ENCODE data around the gene PRDM7.

The PRDM7 gene

GRCh38 chr16:90040152-90041023, 36.7 kb downstream of the PRDM7 start:
- Histone ChIP-seq H3K27ac (ENCODE audit: insufficient read depth, low read length, poor library complexity, severe bottlenecking) (no peak overlapping the region), H3K27me3 (replicated peaks; ENCODE audit: control insufficient read depth, insufficient read depth, low read length, poor library complexity, severe bottlenecking) (no peaks in the 10 kb centered on the region), H3K4me3 (ENCODE audit: insufficient read depth, low read depth, low read length, poor library complexity, severe bottlenecking) (no peak overlapping the region), H3K4me1 (ENCODE audit: control insufficient read depth, insufficient read depth, low read length, poor library complexity, severe bottlenecking) (no peaks in the 10 kb centered on the region), H3K36me3 (ENCODE audit: control insufficient read depth, insufficient read depth, low read length) (peaks cover 20% of the 10 kb centered on the region), H3K9me3 (ENCODE audit: control insufficient read depth, low read length) (no peaks in the 10 kb centered on the region)
- no peak for DNase-seq

GRCh38 chr16:90037276-90037675, 39.9 kb downstream of the PRDM7 start:
- H3K36me3 ChIP-seq (ENCODE audit: control insufficient read depth, insufficient read depth, low read length), result peaks cover 20% of the 10 kb centered on the region
- H3K27ac ChIP-seq (ENCODE audit: insufficient read depth, low read length, poor library complexity, severe bottlenecking), result no peak overlapping the region
- H3K4me3 ChIP-seq (ENCODE audit: insufficient read depth, low read depth, low read length, poor library complexity, severe bottlenecking), result no peak overlapping the region
- no peak for DNase-seq
- no peaks in the 10 kb centered on the region for H3K4me1 ChIP-seq (ENCODE audit: control insufficient read depth, insufficient read depth, low read length, poor library complexity, severe bottlenecking)
- no peaks in the 10 kb centered on the region for H3K9me3 ChIP-seq (ENCODE audit: control insufficient read depth, low read length)
- H3K27me3 ChIP-seq (replicated peaks; ENCODE audit: control insufficient read depth, insufficient read depth, low read length, poor library complexity, severe bottlenecking), result no peaks in the 10 kb centered on the region

- Histone ChIP-seq H3K4me1 (ENCODE audit: control insufficient read depth, insufficient read depth, low read length, poor library complexity, severe bottlenecking) (no peaks in the 10 kb centered on the region), H3K27me3 (replicated peaks; ENCODE audit: control insufficient read depth, insufficient read depth, low read length, poor library complexity, severe bottlenecking) (no peaks in the 10 kb centered on the region), H3K4me3 (ENCODE audit: insufficient read depth, low read depth, low read length, poor library complexity, severe bottlenecking) (no peak overlapping the region), H3K27ac (ENCODE audit: insufficient read depth, low read length, poor library complexity, severe bottlenecking) (no peak overlapping the region), H3K36me3 (ENCODE audit: control insufficient read depth, insufficient read depth, low read length) (peaks cover 24% of the 10 kb centered on the region), H3K9me3 (ENCODE audit: control insufficient read depth, low read length) (no peaks in the 10 kb centered on the region)
- DNase-seq, result no peak
Observed at GRCh38 chr16:90035902-90036301, 41.2 kb downstream of the PRDM7 start.

GRCh38 chr16:90034504-90034903, 42.6 kb downstream of the PRDM7 start:
- H3K27me3 ChIP-seq (replicated peaks; ENCODE audit: control insufficient read depth, insufficient read depth, low read length, poor library complexity, severe bottlenecking), result no peaks in the 10 kb centered on the region
- H3K36me3 ChIP-seq (ENCODE audit: control insufficient read depth, insufficient read depth, low read length), result peaks cover 21% of the 10 kb centered on the region
- no peaks in the 10 kb centered on the region for H3K9me3 ChIP-seq (ENCODE audit: control insufficient read depth, low read length)
- no peak overlapping the region for H3K27ac ChIP-seq (ENCODE audit: insufficient read depth, low read length, poor library complexity, severe bottlenecking)
- DNase-seq, result no peak
- H3K4me3 ChIP-seq (ENCODE audit: insufficient read depth, low read depth, low read length, poor library complexity, severe bottlenecking), result no peak overlapping the region
- no peaks in the 10 kb centered on the region for H3K4me1 ChIP-seq (ENCODE audit: control insufficient read depth, insufficient read depth, low read length, poor library complexity, severe bottlenecking)

GRCh38 chr16:90033387-90033786, 43.7 kb downstream of the PRDM7 start:
- no peak overlapping the region for H3K27ac ChIP-seq (ENCODE audit: insufficient read depth, low read length, poor library complexity, severe bottlenecking)
- H3K36me3 ChIP-seq (ENCODE audit: control insufficient read depth, insufficient read depth, low read length), result peaks cover 21% of the 10 kb centered on the region
- H3K4me1 ChIP-seq (ENCODE audit: control insufficient read depth, insufficient read depth, low read length, poor library complexity, severe bottlenecking), result no peaks in the 10 kb centered on the region
- no peak overlapping the region for H3K4me3 ChIP-seq (ENCODE audit: insufficient read depth, low read depth, low read length, poor library complexity, severe bottlenecking)
- no peak for DNase-seq
- H3K9me3 ChIP-seq (ENCODE audit: control insufficient read depth, low read length), result no peaks in the 10 kb centered on the region
- no peaks in the 10 kb centered on the region for H3K27me3 ChIP-seq (replicated peaks; ENCODE audit: control insufficient read depth, insufficient read depth, low read length, poor library complexity, severe bottlenecking)

GRCh38 chr16:90032674-90033331, 44.3 kb downstream of the PRDM7 start:
- no peaks in the 10 kb centered on the region for H3K4me1 ChIP-seq (ENCODE audit: control insufficient read depth, insufficient read depth, low read length, poor library complexity, severe bottlenecking)
- no peak overlapping the region for H3K4me3 ChIP-seq (ENCODE audit: insufficient read depth, low read depth, low read length, poor library complexity, severe bottlenecking)
- H3K27ac ChIP-seq (ENCODE audit: insufficient read depth, low read length, poor library complexity, severe bottlenecking), result no peak overlapping the region
- H3K36me3 ChIP-seq (ENCODE audit: control insufficient read depth, insufficient read depth, low read length), result peaks cover 19% of the 10 kb centered on the region
- no peak for DNase-seq
- no peaks in the 10 kb centered on the region for H3K27me3 ChIP-seq (replicated peaks; ENCODE audit: control insufficient read depth, insufficient read depth, low read length, poor library complexity, severe bottlenecking)
- H3K9me3 ChIP-seq (ENCODE audit: control insufficient read depth, low read length), result no peaks in the 10 kb centered on the region

- H3K36me3 ChIP-seq (ENCODE audit: control insufficient read depth, insufficient read depth, low read length), result peaks cover 14% of the 10 kb centered on the region
- no peak for DNase-seq
- H3K9me3 ChIP-seq (ENCODE audit: control insufficient read depth, low read length), result no peaks in the 10 kb centered on the region
- no peak overlapping the region for H3K4me3 ChIP-seq (ENCODE audit: insufficient read depth, low read depth, low read length, poor library complexity, severe bottlenecking)
- no peaks in the 10 kb centered on the region for H3K4me1 ChIP-seq (ENCODE audit: control insufficient read depth, insufficient read depth, low read length, poor library complexity, severe bottlenecking)
- no peaks in the 10 kb centered on the region for H3K27me3 ChIP-seq (replicated peaks; ENCODE audit: control insufficient read depth, insufficient read depth, low read length, poor library complexity, severe bottlenecking)
- H3K27ac ChIP-seq (ENCODE audit: insufficient read depth, low read length, poor library complexity, severe bottlenecking), result no peak overlapping the region
Observed at GRCh38 chr16:90031931-90032673, 45.0 kb downstream of the PRDM7 start.

GRCh38 chr16:90031186-90031930, 45.8 kb downstream of the PRDM7 start:
- peaks cover 7% of the 10 kb centered on the region for H3K36me3 ChIP-seq (ENCODE audit: control insufficient read depth, insufficient read depth, low read length)
- no peak for DNase-seq
- no peak overlapping the region for H3K27ac ChIP-seq (ENCODE audit: insufficient read depth, low read length, poor library complexity, severe bottlenecking)
- no peaks in the 10 kb centered on the region for H3K9me3 ChIP-seq (ENCODE audit: control insufficient read depth, low read length)
- no peaks in the 10 kb centered on the region for H3K4me1 ChIP-seq (ENCODE audit: control insufficient read depth, insufficient read depth, low read length, poor library complexity, severe bottlenecking)
- no peak overlapping the region for H3K4me3 ChIP-seq (ENCODE audit: insufficient read depth, low read depth, low read length, poor library complexity, severe bottlenecking)
- H3K27me3 ChIP-seq (replicated peaks; ENCODE audit: control insufficient read depth, insufficient read depth, low read length, poor library complexity, severe bottlenecking), result no peaks in the 10 kb centered on the region

- peaks cover 4% of the 10 kb centered on the region for H3K36me3 ChIP-seq (ENCODE audit: control insufficient read depth, insufficient read depth, low read length)
- no peak for DNase-seq
- no peak overlapping the region for H3K4me3 ChIP-seq (ENCODE audit: insufficient read depth, low read depth, low read length, poor library complexity, severe bottlenecking)
- no peaks in the 10 kb centered on the region for H3K27me3 ChIP-seq (replicated peaks; ENCODE audit: control insufficient read depth, insufficient read depth, low read length, poor library complexity, severe bottlenecking)
- no peak overlapping the region for H3K27ac ChIP-seq (ENCODE audit: insufficient read depth, low read length, poor library complexity, severe bottlenecking)
- no peaks in the 10 kb centered on the region for H3K4me1 ChIP-seq (ENCODE audit: control insufficient read depth, insufficient read depth, low read length, poor library complexity, severe bottlenecking)
- H3K9me3 ChIP-seq (ENCODE audit: control insufficient read depth, low read length), result no peaks in the 10 kb centered on the region
Observed at GRCh38 chr16:90028985-90029384, 48.1 kb downstream of the PRDM7 start.
